Uterus (tissue), 2 donors: ENCODE data around the gene SAMM50.

Experiments
- POLR2A ChIP-seq, 2 donors: fragments of 450-650 bp; IDR thresholded peaks; one replicate each; pipeline ENCODE4 v1.6.1; 2016; ENCODE audit warnings: antibody characterized with exemption in 2 of 2, mild to moderate bottlenecking in 1 of 2, moderate library complexity in 1 of 2
- TF ChIP-seq, protein P1 (sequence below), 4 experiments: fragments of 200-600 bp in 2 of 4; fragments of 450-650 bp in 2 of 4; sonication (generic) in 2 of 4; IDR thresholded peaks; one replicate each; pipeline ENCODE4 v1.5.1; 2016 to 2019; ENCODE audit warnings: antibody characterized with exemption in 4 of 4, mild to moderate bottlenecking in 2 of 4, moderate library complexity in 1 of 4

DNA sequence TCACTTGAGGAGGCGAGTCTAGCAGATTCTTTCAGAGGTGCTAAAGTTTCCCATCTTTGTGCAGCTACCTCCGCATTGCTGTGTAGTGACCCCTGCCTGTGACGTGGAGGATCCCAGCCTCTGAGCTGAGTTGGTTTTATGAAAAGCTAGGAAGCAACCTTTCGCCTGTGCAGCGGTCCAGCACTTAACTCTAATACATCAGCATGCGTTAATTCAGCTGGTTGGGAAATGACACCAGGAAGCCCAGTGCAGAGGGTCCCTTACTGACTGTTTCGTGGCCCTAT, 8.9 kb upstream of the SAMM50 start:
- no peak for TF ChIP-seq POLR2A (IDR thresholded peaks at IDR 0.05)
- TF ChIP-seq, protein P1, sequence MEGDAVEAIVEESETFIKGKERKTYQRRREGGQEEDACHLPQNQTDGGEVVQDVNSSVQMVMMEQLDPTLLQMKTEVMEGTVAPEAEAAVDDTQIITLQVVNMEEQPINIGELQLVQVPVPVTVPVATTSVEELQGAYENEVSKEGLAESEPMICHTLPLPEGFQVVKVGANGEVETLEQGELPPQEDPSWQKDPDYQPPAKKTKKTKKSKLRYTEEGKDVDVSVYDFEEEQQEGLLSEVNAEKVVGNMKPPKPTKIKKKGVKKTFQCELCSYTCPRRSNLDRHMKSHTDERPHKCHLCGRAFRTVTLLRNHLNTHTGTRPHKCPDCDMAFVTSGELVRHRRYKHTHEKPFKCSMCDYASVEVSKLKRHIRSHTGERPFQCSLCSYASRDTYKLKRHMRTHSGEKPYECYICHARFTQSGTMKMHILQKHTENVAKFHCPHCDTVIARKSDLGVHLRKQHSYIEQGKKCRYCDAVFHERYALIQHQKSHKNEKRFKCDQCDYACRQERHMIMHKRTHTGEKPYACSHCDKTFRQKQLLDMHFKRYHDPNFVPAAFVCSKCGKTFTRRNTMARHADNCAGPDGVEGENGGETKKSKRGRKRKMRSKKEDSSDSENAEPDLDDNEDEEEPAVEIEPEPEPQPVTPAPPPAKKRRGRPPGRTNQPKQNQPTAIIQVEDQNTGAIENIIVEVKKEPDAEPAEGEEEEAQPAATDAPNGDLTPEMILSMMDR (IDR thresholded peaks at IDR 0.05), result no peak
